Spleen (tissue), 11 donors: Measurements from ENCODE around the gene LPP. TPM values are rescaled to one million over a fixed set of nuclear protein-coding genes. Genes with fewer than 3 reads are reported as not detected.

Experiments
- DNase-seq: peaks from one replicate; pipeline ENCODE4 v3.0.0-alpha.2; 2020
- H3K27ac ChIP-seq, 8 donors: fragments of 200-600 bp; sonication (generic) in 7 of 8; 1 replicate in 4 of 8; 2 replicates in 4 of 8; pipeline versions ENCODE4 v1.5.0 to v1.8.0; 2016 to 2021; ENCODE audit warnings: inconsistent platforms in 4 of 8, mild to moderate bottlenecking in 4 of 8, moderate library complexity in 1 of 8
- H3K27me3 ChIP-seq, 7 donors: fragments of 200-600 bp; sonication (generic) in 6 of 7; replicated peaks in 1 of 7; 1 replicate in 4 of 7; 2 replicates in 3 of 7; pipeline versions ENCODE4 v1.5.0 to v1.8.0; 2016 to 2021; ENCODE audit warnings: inconsistent platforms in 3 of 7, mild to moderate bottlenecking in 1 of 7
- H3K36me3 ChIP-seq, 6 donors: fragments of 200-600 bp; sonication (generic) in 5 of 6; 1 replicate in 4 of 6; 2 replicates in 2 of 6; pipeline versions ENCODE4 v1.5.0 to v1.8.0; 2016 to 2021; ENCODE audit warnings: inconsistent platforms in 2 of 6
- H3K4me1 ChIP-seq, 6 donors: fragments of 200-600 bp; sonication (generic) in 5 of 6; 1 replicate in 3 of 6; 2 replicates in 3 of 6; pipeline versions ENCODE4 v1.5.0 to v1.8.0; 2016 to 2021; ENCODE audit warnings: inconsistent platforms in 3 of 6
- H3K4me3 ChIP-seq, 8 donors: fragments of 200-600 bp; sonication (generic) in 7 of 8; 1 replicate in 4 of 8; 2 replicates in 4 of 8; pipeline versions ENCODE4 v1.5.0 to v1.8.0; 2016 to 2021; ENCODE audit warnings: inconsistent platforms in 4 of 8, mild to moderate bottlenecking in 4 of 8, moderate library complexity in 2 of 8
- H3K9me3 ChIP-seq, 8 donors: fragments of 200-600 bp; sonication (generic) in 7 of 8; 1 replicate in 4 of 8; 2 replicates in 4 of 8; pipeline versions ENCODE4 v1.5.0 to v1.8.0; 2016 to 2021; ENCODE audit warnings: inconsistent platforms in 4 of 8
- POLR2A ChIP-seq, 3 donors: fragments of 450-650 bp; IDR thresholded peaks; one replicate each; pipeline ENCODE4 v1.5.1; 2017; ENCODE audit warnings: antibody characterized with exemption in 3 of 3, mild to moderate bottlenecking in 1 of 3
- POLR2AphosphoS5 ChIP-seq, 3 donors: sonication (generic); formaldehyde crosslinking; IDR thresholded peaks; one replicate each; pipeline ENCODE4 v1.5.1; 2017; ENCODE audit warnings: antibody characterized with exemption in 3 of 3
- WGBS, 5 donors: extraction: QIAGEN DNeasy Blood & Tissue Kit in 3 of 5; methylation state at CpG; one replicate each; pipeline versions ENCODE4 v1.1.5 to v1.1.7; 2013 to 2018; 5-methylcytosine and 5-hydroxymethylcytosine counted together
- intact Hi-C: fragments of 100-400 bp; cut with DNase I; formaldehyde crosslinking; loops from one replicate; pipeline ENCODE4 v1.15.0; 2023; ENCODE audit warnings: low total_unique reads
- polyA plus RNA-seq, 3 donors: library from polyadenylated mRNA; stranded (reverse); fragments of 200-250 nt; gene quantifications; one replicate each; pipeline ENCODE4 v1.2.1, GENCODE V29; 2013
- total RNA-seq, 7 donors: library from RNA; depleted of rRNA in 3 of 7; stranded (reverse); fragments of >200 nt in 3 of 7; fragmentation: NEBNext Ultra II Directional in 4 of 7; extraction: Animal tissue kit (Norgen Biotek cat#: 25700) in 4 of 7; gene quantifications; one replicate each; pipeline versions ENCODE4 v1.1.0 to v1.2.1, GENCODE V29; 2016 to 2021
- TF ChIP-seq, protein P1 (sequence below), 11 experiments: fragments of 200-600 bp in 7 of 11; fragments of 450-650 bp in 4 of 11; sonication (generic) in 4 of 11; IDR thresholded peaks in 8 of 11; conservative IDR thresholded peaks in 3 of 11; 1 replicate in 7 of 11; 2 replicates in 4 of 11; pipeline versions ENCODE4 v1.4.0 to v1.8.0; 2016 to 2021; ENCODE audit warnings: antibody characterized with exemption in 11 of 11, inconsistent platforms in 4 of 11, mild to moderate bottlenecking in 1 of 11
- donor health status: healthy with polysubstance abuse.
- donor health status: DM: no; HTN: no; CAD: no; lungs with moderate emphysema.
- donor health status: DM: no; HTN: no; CAD: no.
- donor health status: Bipolar disorder and iron deficiency.
- donor health status: healthy.
- donor health status: DM: no; HTN: no; CAD: no.
- donor health status: DM: yes; HTN: yes; CAD: no.

Gene LPP
- total and polyA plus RNA-seq, 10 donors: 2.4 to 270 (median 156) TPM

DNA sequence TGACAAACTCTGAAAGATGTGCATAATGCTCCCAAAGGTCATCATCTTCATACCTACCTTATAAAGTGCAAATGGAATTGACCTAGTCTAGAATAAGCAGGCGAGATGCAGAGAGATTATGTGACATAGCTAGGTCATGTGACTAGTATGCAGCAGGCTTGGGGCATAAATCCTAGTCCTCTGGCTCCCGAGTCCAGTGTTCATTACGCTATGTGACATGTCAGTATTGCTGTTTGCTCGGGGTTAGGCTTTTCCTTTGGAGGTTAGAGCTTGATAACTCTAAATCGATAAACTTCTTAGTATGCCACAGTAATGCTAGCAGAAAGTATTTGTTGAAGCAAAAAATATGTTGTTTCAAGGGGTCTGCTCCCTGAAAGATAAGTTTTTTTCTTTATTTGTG is 536.1 kb downstream of the LPP start:
- no peak overlapping the region for H3K4me3 ChIP-seq
- no peaks in the 10 kb centered on the region for H3K27me3 ChIP-seq
- no peaks in the 10 kb centered on the region for H3K9me3 ChIP-seq
- H3K27ac ChIP-seq: no peak overlapping the region
- intact Hi-C loops: no loop called here
- TF ChIP-seq, protein P1, sequence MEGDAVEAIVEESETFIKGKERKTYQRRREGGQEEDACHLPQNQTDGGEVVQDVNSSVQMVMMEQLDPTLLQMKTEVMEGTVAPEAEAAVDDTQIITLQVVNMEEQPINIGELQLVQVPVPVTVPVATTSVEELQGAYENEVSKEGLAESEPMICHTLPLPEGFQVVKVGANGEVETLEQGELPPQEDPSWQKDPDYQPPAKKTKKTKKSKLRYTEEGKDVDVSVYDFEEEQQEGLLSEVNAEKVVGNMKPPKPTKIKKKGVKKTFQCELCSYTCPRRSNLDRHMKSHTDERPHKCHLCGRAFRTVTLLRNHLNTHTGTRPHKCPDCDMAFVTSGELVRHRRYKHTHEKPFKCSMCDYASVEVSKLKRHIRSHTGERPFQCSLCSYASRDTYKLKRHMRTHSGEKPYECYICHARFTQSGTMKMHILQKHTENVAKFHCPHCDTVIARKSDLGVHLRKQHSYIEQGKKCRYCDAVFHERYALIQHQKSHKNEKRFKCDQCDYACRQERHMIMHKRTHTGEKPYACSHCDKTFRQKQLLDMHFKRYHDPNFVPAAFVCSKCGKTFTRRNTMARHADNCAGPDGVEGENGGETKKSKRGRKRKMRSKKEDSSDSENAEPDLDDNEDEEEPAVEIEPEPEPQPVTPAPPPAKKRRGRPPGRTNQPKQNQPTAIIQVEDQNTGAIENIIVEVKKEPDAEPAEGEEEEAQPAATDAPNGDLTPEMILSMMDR (IDR thresholded peaks at IDR 0.05 in 8 of 11, conservative IDR thresholded peaks at IDR 0.05 in 3 of 11): no peak
- TF ChIP-seq POLR2A (IDR thresholded peaks at IDR 0.05) (no peak), POLR2AphosphoS5 (IDR thresholded peaks at IDR 0.05) (no peak)
- H3K4me1 ChIP-seq: peaks cover 0 to 48% (median 24%) of the 10 kb centered on the region in 6 donors
- 92 to 98% (median 97%) methylated on average over 5 of the region's 5 CpGs for WGBS, 5 donors
- H3K36me3 ChIP-seq: no peaks in the 10 kb centered on the region
- DNase-seq: no peak

DNA sequence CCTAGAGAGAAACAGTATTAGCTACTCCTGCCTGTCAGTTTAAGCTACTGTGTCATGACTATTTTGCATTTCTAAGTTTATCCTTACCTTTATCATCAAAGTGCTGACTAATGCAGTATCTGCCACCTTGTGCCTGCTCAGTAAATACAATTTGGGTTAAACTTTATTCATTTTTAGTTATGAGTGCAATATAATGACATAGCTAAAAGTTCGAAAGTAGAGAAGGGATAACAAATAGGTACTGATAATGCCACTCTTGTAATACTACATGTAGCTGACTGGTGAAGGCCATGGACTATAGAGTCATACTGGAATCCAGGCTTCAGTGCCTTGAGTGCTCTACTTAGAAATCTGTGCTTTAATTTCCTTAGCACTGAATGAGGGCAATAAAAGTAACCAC is 537.0 kb downstream of the LPP start:
- DNase-seq: no peak
- H3K27ac ChIP-seq: no peak overlapping the region
- intact Hi-C loops: no loop called here
- no peak for TF ChIP-seq POLR2AphosphoS5 (IDR thresholded peaks at IDR 0.05)
- TF ChIP-seq POLR2A (IDR thresholded peaks at IDR 0.05): no peak
- TF ChIP-seq, protein P1 (IDR thresholded peaks at IDR 0.05 in 8 of 11, conservative IDR thresholded peaks at IDR 0.05 in 3 of 11): no peak
- peaks cover 0 to 44% (median 24%) of the 10 kb centered on the region in 6 donors for H3K4me1 ChIP-seq
- H3K9me3 ChIP-seq: no peaks in the 10 kb centered on the region
- no peaks in the 10 kb centered on the region for H3K27me3 ChIP-seq
- no peaks in the 10 kb centered on the region for H3K36me3 ChIP-seq
- H3K4me3 ChIP-seq: no peak overlapping the region
- WGBS, 5 donors: 89 to 100% (median 96%) methylated on average over 1 of the region's 1 CpG

DNA sequence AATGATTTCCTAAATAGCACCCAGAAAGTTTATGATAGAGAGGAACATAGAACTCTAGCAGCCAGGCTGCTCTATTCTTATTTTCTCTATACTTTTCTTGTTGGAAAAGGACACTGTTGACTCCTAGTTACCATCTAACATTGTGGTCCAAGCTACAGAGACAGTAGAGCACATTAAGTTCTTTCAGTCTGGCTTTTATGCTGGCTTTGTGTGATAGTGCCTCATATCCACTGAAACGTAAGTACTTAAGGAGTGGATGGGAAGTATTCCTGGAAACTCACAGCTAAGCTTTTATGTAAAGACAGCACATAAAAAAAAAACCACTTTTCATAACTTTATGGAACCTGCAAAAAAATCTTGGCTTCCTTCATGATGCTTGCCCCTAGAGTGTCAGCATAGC is 537.7 kb downstream of the LPP start:
- WGBS, 5 donors: 88 to 96% (median 93%) methylated on average over 1 of the region's 1 CpG
- Histone ChIP-seq H3K9me3 (no peaks in the 10 kb centered on the region), H3K27ac (no peak overlapping the region), H3K4me3 (no peak overlapping the region), H3K36me3 (no peaks in the 10 kb centered on the region), H3K27me3 (no peaks in the 10 kb centered on the region), H3K4me1 (peaks cover 0 to 38% (median 19%) of the 10 kb centered on the region in 6 donors)
- no peak for DNase-seq
- no peak for TF ChIP-seq POLR2A (IDR thresholded peaks at IDR 0.05)
- TF ChIP-seq, protein P1 (IDR thresholded peaks at IDR 0.05 in 8 of 11, conservative IDR thresholded peaks at IDR 0.05 in 3 of 11): no peak
- TF ChIP-seq POLR2AphosphoS5 (IDR thresholded peaks at IDR 0.05): no peak
- intact Hi-C loops: no loop called here

GRCh38 chr3:188692700-188693099 is 538.7 kb downstream of the LPP start:
- no peak for DNase-seq
- WGBS, 5 donors: 89 to 95% (median 91%) methylated on average over 2 of the region's 2 CpGs
- TF ChIP-seq, protein P1 (IDR thresholded peaks at IDR 0.05 in 8 of 11, conservative IDR thresholded peaks at IDR 0.05 in 3 of 11): no peak
- no peak for TF ChIP-seq POLR2AphosphoS5 (IDR thresholded peaks at IDR 0.05)
- no peak for TF ChIP-seq POLR2A (IDR thresholded peaks at IDR 0.05)
- no peaks in the 10 kb centered on the region for H3K36me3 ChIP-seq
- intact Hi-C loops: no loop called here
- no peaks in the 10 kb centered on the region for H3K27me3 ChIP-seq
- no peak overlapping the region for H3K4me3 ChIP-seq
- H3K27ac ChIP-seq: no peak overlapping the region
- H3K4me1 ChIP-seq: peaks cover 0 to 36% (median 15%) of the 10 kb centered on the region in 6 donors
- no peaks in the 10 kb centered on the region for H3K9me3 ChIP-seq
